ENCODE measurements around the gene LOC101059915.
"Not testable (repeated sequence)": the region's sequence is repeated elsewhere in the genome, so short reads cannot be mapped to it uniquely, and the experiment has no call there.

LOC101059915 gene

DNA sequence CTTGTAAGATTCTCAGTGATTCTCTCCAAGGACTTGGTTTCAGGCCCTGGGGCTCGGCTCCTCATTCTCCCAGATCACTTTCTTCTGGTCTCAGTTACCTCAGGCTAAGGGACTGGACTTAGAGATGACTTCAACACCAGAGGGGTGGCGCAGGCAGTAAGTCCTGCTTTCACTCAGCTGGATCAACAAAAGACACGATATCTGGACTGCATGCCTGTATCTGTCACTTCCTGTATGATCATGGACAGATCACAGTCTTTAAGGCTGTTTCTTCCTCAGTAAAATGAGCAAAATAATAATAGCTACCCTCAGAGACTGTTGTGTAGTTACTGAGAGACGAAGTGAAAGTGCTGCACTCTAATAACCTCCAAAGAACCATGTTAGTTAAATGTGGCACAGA is 29.5 kb upstream of the LOC101059915 start:
- no peaks in the 10 kb centered on the region for H3K4me1 ChIP-seq
- no peak for DNase-seq (ENCODE audit: extremely low spot score in 2 of 2)
- H3K4me3 ChIP-seq: no peak overlapping the region
- TF ChIP-seq, protein P1, sequence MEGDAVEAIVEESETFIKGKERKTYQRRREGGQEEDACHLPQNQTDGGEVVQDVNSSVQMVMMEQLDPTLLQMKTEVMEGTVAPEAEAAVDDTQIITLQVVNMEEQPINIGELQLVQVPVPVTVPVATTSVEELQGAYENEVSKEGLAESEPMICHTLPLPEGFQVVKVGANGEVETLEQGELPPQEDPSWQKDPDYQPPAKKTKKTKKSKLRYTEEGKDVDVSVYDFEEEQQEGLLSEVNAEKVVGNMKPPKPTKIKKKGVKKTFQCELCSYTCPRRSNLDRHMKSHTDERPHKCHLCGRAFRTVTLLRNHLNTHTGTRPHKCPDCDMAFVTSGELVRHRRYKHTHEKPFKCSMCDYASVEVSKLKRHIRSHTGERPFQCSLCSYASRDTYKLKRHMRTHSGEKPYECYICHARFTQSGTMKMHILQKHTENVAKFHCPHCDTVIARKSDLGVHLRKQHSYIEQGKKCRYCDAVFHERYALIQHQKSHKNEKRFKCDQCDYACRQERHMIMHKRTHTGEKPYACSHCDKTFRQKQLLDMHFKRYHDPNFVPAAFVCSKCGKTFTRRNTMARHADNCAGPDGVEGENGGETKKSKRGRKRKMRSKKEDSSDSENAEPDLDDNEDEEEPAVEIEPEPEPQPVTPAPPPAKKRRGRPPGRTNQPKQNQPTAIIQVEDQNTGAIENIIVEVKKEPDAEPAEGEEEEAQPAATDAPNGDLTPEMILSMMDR (IDR thresholded peaks at IDR 0.05): no peak
- TF ChIP-seq POLR2A (IDR thresholded peaks at IDR 0.05) (no peak), POLR2AphosphoS5 (IDR thresholded peaks at IDR 0.05; ENCODE audit: insufficient read depth in 1 of 2, low read depth in 1 of 2) (no peak)
- intact Hi-C loops (cut with DNase I): no loop called here
- no peak overlapping the region for H3K27ac ChIP-seq
- no peaks in the 10 kb centered on the region for H3K9me3 ChIP-seq
- H3K27me3 ChIP-seq: no peaks in the 10 kb centered on the region
- H3K36me3 ChIP-seq: no peaks in the 10 kb centered on the region

DNA sequence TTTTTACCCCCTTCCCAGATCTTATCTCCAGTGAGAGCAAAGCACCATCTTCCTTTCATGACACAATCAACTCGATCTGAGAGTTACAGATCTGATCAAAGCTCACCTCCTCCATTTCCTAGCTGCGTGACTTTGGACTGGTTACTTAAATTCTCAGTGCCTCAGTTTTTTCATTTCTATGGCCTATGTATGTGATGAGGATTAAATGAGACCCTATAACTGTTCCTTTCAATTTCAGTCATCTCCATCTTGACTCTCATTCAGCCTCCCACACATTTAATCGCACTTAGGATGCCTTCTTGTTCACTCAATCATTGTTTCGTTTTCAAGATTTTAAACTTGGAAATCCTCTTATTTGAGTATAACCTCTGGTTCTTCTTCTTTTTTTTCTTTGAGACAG is 28.9 kb upstream of the LOC101059915 start:
- Histone ChIP-seq H3K27ac (no peak overlapping the region), H3K27me3 (no peaks in the 10 kb centered on the region)

GRCh38 chrX:71640002-71640401 is 27.3 kb upstream of the LOC101059915 start:
- TF ChIP-seq POLR2AphosphoS5 (IDR thresholded peaks at IDR 0.05; ENCODE audit: insufficient read depth in 1 of 2, low read depth in 1 of 2) (no peak), POLR2A (IDR thresholded peaks at IDR 0.05) (no peak)
- TF ChIP-seq, protein P1 (IDR thresholded peaks at IDR 0.05): no peak
- DNase-seq (ENCODE audit: extremely low spot score in 2 of 2): no peak
- no peaks in the 10 kb centered on the region for H3K9me3 ChIP-seq
- H3K4me1 ChIP-seq: no peaks in the 10 kb centered on the region
- H3K27ac ChIP-seq: no peak overlapping the region
- no peak overlapping the region for H3K4me3 ChIP-seq
- H3K27me3 ChIP-seq: no peaks in the 10 kb centered on the region
- H3K36me3 ChIP-seq: no peaks in the 10 kb centered on the region
- intact Hi-C loops (cut with DNase I): no loop called here

More for the DNA sequence above, 28.9 kb upstream of the LOC101059915 start:
- no peaks in the 10 kb centered on the region for H3K36me3 ChIP-seq
- DNase-seq (ENCODE audit: extremely low spot score in 2 of 2): no peak
- TF ChIP-seq POLR2A (IDR thresholded peaks at IDR 0.05): no peak
- no peak for TF ChIP-seq POLR2AphosphoS5 (IDR thresholded peaks at IDR 0.05; ENCODE audit: insufficient read depth in 1 of 2, low read depth in 1 of 2)
- TF ChIP-seq, protein P1 (IDR thresholded peaks at IDR 0.05): no peak
- no peaks in the 10 kb centered on the region for H3K9me3 ChIP-seq
- intact Hi-C loops (cut with DNase I): no loop called here
- H3K4me3 ChIP-seq: no peak overlapping the region
- no peaks in the 10 kb centered on the region for H3K4me1 ChIP-seq

GRCh38 chrX:71644406-71644805 is 22.9 kb upstream of the LOC101059915 start:
- H3K27me3 ChIP-seq; DNase-seq (ENCODE audit: extremely low spot score in 2 of 2); H3K36me3 ChIP-seq; H3K4me1 ChIP-seq; H3K9me3 ChIP-seq; intact Hi-C loops (cut with DNase I); H3K4me3 ChIP-seq; H3K27ac ChIP-seq: not testable (repeated sequence)

DNA sequence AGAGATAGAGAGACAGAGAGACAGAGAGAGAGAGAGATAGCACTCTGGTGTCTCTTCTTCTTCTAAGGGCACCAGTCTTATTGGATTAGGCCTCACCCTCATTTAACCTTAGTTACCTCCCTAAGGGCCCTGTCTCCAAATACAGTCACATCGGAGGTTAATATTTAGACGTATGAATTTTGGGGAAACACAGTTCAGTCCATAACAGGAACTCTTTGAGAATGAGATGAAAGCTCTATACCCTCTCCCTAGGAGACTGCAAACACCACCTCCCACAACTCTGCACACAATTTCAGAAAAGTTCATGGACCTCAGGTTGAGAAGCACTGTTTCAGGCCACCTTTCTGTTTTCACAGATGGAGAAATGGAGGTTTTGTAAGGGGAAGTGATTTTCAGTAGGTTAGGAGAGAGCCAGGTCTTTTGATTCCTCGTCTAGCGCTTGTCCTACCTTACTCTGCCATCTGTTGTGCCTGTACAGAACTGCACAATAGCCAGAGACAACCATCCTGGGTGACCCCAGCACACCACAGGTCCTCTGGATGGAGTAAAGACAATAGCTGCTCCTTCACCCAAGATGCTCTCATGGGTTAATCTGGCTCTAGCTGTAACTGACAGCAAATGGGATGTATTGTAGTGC is 16.9 kb upstream of the LOC101059915 start:
- H3K9me3 ChIP-seq: no peaks in the 10 kb centered on the region
- H3K27ac ChIP-seq: no peak overlapping the region
- no peak overlapping the region for H3K4me3 ChIP-seq
- H3K4me1 ChIP-seq: no peaks in the 10 kb centered on the region
- H3K27me3 ChIP-seq: no peaks in the 10 kb centered on the region
- H3K36me3 ChIP-seq: no peaks in the 10 kb centered on the region
- TF ChIP-seq POLR2A (IDR thresholded peaks at IDR 0.05): no peak
- TF ChIP-seq POLR2AphosphoS5 (IDR thresholded peaks at IDR 0.05; ENCODE audit: insufficient read depth in 1 of 2, low read depth in 1 of 2): no peak
- TF ChIP-seq, protein P1 (IDR thresholded peaks at IDR 0.05): no peak
- intact Hi-C loops (cut with DNase I): no loop called here
- no peak for DNase-seq (ENCODE audit: extremely low spot score in 2 of 2)

Data from vagina (tissue), 2 donors.